DMS153 (cell line): ENCODE measurements around the gene UBL3.

Experiments
- DNase-seq: peaks from one replicate; lab custom pipeline; 2025; lab: John Stamatoyannopoulos, UW

The UBL3 gene

DNA sequence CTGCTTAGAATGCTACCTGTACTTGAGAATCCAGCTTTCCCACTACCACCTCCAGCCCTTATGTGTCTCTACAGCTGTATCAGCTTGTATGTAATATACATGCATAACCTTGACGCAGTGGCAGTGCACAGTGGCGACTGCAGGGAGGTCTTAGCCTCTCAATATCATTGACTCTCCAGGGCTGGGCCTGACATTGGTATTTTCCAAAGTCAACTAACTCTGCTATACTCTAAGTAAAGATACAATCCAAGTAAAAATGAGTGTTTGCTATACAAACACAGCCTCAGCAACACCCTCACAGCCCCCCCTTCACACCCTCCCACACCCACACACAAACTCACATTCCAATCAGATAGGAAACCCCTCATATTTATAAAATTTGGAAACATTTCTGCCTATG, 6.7 kb upstream of the UBL3 start:
- no peak for DNase-seq

DNA sequence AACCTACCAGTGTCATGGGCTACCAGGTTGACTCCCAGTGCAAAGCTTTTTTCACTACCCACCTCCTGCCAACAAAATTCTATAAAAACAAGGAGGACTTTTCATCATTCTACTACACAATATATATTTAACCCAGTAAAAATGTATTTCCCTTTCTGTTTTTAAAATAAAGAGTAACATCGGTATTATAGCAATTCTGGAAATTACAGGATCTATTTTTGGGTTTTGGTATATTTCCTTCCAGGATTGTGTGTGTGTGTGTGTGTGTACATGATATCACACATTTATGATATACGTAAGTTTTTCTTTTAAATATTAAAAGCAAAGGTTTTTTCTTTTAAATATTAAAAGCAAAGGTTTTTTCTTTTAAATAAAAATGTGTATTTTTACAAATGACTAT, 6.0 kb upstream of the UBL3 start:
- DNase-seq, result no peak

DNA sequence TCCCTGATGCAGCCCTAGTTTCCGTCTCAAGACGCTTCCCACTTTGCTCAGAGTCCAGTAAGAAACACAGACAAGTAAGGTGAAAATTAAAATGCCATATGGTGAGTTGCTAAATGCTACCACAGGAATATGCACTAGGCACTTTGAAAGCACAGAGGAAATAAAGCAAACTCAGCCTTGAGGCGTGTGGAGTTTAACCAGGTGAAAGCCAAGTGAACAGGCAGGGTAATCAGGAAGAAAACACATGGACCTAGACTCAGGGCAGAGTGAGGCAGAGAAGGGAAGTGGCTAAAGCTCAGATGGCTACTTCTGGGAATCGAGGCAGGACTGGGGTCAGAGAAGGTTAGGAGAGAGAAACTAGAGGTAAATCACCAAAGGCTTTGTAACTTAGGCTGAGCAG, 5.4 kb upstream of the UBL3 start:
- DNase-seq, result no peak

- no peak for DNase-seq
Observed at GRCh38 chr13:29855009-29855408, 4.6 kb upstream of the UBL3 start.

DNA sequence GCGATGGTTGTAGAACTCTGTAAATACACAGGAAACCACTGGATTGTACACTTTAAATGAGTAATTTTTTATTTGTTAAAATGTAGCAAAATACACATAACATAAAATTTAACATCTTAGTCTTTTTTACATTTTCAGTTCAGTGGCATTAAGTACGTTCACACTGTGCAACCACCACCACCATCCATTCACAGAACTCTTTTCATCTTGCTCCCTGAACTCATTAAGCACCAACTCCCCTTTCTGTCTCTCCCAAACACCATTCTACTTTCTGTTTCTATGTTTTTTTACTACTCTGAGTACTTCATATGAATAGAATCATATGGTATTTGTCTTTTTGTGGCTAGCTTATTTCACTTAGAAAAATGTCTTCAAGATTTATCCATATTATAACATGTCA, 2.7 kb upstream of the UBL3 start:
- DNase-seq, result no peak

- DNase-seq, result no peak
Observed at GRCh38 chr13:29852472-29853054, 2.1 kb upstream of the UBL3 start.

DNA sequence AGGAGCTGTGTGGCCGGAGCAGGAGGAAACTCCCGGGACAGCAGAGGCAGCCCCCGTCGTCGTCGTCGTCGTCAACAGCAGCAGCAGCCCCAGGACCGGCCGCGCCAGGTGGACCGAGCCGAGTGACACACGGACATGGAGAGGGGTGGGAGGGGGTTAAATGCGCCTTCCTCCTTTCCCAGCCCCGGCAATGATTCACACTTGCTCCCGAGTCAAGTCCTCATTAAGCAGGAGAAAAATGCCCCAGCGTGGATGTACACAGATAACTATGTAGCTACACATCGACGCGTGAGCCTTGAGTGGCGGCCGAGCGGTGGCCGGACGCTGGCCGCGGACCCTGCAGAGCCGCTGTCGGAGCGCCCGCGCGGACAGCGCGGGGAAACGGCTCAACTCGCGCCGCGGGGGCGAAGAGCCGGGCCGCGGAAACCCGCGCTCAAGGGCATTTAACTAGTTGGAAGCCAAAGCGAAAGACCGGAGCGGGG, 645 bp downstream of the UBL3 start:
- peak; percentile 46 for DNase-seq

- no peak for DNase-seq
Observed at GRCh38 chr13:29849071-29849631, 1.3 kb downstream of the UBL3 start.

DNA sequence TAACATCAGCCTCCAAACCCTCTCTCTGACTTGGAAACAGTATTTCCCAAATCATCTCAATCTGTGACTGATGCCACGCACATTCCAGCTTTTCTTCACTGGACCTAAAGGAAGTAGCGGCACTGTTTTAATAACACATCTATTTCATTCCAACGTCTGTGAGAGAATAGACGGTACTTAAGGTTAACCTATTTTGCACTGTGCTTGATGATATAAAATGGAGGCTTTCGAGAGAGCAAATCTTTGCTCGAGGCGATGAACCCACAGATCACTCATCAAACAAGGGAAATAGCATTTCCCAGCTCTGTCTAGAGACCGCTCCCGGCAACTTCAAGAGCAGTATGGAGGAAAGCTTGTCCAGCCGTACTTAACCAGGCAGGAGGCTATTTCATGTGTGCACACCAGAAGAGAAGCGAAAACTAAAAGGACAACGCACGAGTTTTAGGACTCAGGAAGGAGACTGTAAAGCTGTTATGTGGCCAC, 2.9 kb downstream of the UBL3 start:
- peak; percentile 7 for DNase-seq

DNA sequence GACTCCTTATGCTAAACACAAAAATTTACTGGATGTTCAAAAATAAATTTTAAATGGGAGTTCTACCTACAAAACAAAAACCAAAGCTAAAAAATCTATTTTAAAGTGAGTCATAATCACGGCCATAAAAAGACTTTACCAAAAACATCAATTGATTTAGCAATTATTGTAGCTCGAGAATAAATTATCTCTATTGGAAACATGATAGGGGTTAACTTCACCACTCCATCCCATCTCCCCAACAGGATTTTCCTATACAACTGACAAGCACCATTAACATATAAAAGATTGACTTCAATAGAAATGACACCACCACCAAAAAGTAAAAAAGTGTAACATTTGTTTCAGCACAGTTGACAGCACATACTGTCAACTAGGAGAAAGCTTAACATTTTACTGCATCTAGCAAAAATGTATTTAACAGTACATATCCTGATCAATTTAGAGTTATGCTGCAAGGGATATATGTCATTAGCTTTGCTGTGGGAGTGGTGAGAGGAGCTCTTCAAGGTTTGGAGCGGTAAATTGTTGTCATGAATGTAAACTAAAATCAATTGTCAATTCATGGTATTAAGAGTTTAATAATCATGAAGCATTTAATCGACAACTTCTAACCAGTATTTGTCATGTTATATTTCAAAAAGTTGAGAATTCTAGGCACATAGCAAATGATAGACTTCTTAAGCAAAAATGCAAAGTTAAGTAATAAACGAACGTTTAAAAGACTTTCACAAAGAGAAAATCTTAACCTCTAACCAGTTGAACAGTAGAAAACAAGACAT, 3.8 kb downstream of the UBL3 start:
- DNase-seq, result no peak

GRCh38 chr13:29845440-29846056, 4.9 kb downstream of the UBL3 start:
- peak; percentile 1 for DNase-seq

- no peak for DNase-seq
Observed at GRCh38 chr13:29844441-29844840, 6.0 kb downstream of the UBL3 start.

GRCh38 chr13:29840585-29840984, 9.8 kb downstream of the UBL3 start:
- no peak for DNase-seq

GRCh38 chr13:29835280-29836061, 14.9 kb downstream of the UBL3 start:
- DNase-seq, result no peak

GRCh38 chr13:29832761-29833298, 17.6 kb downstream of the UBL3 start:
- no peak for DNase-seq

- DNase-seq, result no peak
Observed at GRCh38 chr13:29830000-29830399, 20.4 kb downstream of the UBL3 start.

GRCh38 chr13:29819143-29819542, 31.3 kb downstream of the UBL3 start:
- DNase-seq, result no peak

DNA sequence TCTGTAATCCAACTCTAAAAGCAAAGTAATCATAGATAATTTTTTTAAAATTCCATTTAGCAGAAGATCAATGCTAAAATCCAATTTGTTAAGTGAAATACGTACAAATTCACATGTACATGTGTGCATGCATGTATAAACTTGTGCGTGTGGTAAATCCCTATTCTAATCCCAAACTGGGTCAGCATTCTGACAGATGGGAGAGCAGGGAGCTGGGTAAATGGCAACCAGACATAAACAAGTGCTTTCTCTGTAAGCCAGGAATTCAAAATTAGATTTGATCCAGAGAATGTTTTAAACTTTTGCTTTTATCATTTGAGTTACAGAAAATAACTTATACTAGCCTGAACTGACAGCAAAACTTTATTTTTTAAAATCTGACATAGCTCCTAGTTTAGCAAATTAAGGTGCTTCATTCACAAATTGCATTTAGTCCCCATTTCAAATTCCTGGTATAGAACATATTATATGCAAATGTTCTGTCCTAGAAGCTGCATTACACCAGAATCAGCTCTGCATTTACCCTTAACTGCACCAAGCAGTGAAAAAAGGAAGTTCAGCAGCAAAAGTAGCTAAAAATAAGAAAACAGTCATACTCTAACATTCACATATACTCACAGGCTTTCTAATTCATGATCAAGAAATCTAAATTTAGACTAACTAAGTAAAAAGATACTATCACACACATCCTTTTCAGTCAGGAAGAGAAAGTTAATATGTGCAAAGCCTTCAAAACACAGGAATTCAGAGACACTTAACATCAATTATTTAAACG, 32.6 kb downstream of the UBL3 start:
- no peak for DNase-seq

GRCh38 chr13:29816715-29817114, 33.7 kb downstream of the UBL3 start:
- DNase-seq, result no peak

- no peak for DNase-seq
Observed at GRCh38 chr13:29815336-29815735, 35.1 kb downstream of the UBL3 start.

- no peak for DNase-seq
Observed at GRCh38 chr13:29810898-29811297, 39.5 kb downstream of the UBL3 start.
